T-helper 9 cell (primary cell): ENCODE measurements around the gene ALOX12B.

Experiments
- DNase-seq: peaks from one replicate; pipeline ENCODE4 v3.0.0-alpha.2; 2020
- total RNA-seq, 2 donors: gene quantifications; one replicate each; lab custom pipeline; 2026; lab: John Stamatoyannopoulos, UW

ALOX12B gene
- 0.21 to 0.24 reads per million in 2 donors for total RNA-seq

GRCh38 chr17:8087075-8087951 lies at the start of gene ALOX12B:
ALOX12B (minus strand) TSS chr17:8087716; CDS start chr17:8087442, 274 bp downstream.
- DNase-seq, result no peak

GRCh38 chr17:8133941-8134340 lies 46.4 kb upstream of the ALOX12B start:
- DNase-seq, result no peak

GRCh38 chr17:8133399-8133798 lies 45.9 kb upstream of the ALOX12B start:
- no peak for DNase-seq

- no peak for DNase-seq
These were observed 44.4 kb upstream of the ALOX12B start for GRCh38 chr17:8131844-8132441.

- no peak for DNase-seq
These were observed 40.7 kb upstream of the ALOX12B start for GRCh38 chr17:8128125-8128784.

GRCh38 chr17:8126491-8127066 lies 39.1 kb upstream of the ALOX12B start:
- DNase-seq, result no peak

- DNase-seq, result no peak
These were observed 38.5 kb upstream of the ALOX12B start for GRCh38 chr17:8125947-8126490.

- DNase-seq, result peak; percentile 84
These were observed 37.8 kb upstream of the ALOX12B start for GRCh38 chr17:8125154-8125946.

GRCh38 chr17:8124350-8125153 lies 37.0 kb upstream of the ALOX12B start:
- DNase-seq, result no peak

- no peak for DNase-seq
These were observed 36.3 kb upstream of the ALOX12B start, which contains the start of gene HES7 for GRCh38 chr17:8123695-8124349. HES7 (minus strand) TSS chr17:8124106; CDS start chr17:8124084, 22 bp downstream.

- no peak for DNase-seq
These were observed 35.6 kb upstream of the ALOX12B start for GRCh38 chr17:8122924-8123694.

- no peak for DNase-seq
These were observed 35.0 kb upstream of the ALOX12B start for GRCh38 chr17:8122422-8122923.

- DNase-seq, result no peak
These were observed 34.3 kb upstream of the ALOX12B start for GRCh38 chr17:8121681-8122421.

- DNase-seq, result no peak
These were observed 33.8 kb upstream of the ALOX12B start for GRCh38 chr17:8121407-8121680.

- peak; percentile 53 for DNase-seq
These were observed 33.2 kb upstream of the ALOX12B start for GRCh38 chr17:8120520-8121406.

- peak; percentile 59 for DNase-seq
These were observed 32.3 kb upstream of the ALOX12B start for GRCh38 chr17:8119581-8120519.
